ENCODE data around the gene NISCH.

NISCH gene

DNA sequence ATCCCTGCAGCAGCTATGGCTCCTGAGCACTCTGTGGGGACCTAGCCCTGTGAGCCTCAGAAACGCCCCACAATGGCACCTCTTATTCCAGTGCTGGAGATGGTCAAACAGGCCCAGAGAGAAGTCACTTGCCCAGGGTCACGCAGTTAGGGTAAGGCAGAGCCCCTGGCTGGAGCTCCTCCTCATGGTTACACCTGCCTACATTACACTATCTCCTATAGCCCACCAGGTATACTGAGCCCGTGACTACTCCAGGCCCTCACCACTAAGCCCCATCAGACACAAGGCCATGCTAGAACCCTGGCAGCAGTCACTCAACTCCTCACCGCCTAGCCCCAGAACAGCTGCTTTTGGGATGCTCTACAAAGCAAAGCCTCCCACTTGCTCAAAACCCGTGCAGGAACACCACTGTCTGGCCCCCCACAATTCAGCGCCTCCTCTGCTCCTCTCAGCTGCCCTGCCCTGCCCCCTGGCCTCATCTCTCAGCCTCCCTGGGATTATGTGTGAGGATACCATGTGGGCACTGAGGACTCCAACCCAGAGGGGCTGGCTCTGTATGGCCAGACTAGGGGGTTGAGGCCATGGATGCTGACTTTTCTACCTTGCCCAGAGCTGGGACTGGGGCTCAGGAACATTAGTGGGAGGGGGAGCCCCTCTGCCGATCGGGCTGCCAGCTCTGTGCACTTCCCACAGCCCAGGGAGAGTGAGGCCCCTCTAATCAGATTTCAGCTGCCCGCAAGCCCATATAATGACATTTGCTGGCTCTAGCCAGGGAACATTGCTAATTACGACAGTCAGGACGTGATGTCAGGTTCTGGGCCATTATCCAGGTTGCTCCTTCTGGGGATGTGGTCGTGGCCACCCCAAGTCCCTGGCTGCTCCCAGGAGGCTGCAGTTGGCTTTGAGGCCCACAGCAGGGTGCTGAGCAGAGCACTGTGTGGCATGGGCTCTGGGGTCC, 74.3 kb downstream of the NISCH start:
- TF ChIP-seq, protein P1, sequence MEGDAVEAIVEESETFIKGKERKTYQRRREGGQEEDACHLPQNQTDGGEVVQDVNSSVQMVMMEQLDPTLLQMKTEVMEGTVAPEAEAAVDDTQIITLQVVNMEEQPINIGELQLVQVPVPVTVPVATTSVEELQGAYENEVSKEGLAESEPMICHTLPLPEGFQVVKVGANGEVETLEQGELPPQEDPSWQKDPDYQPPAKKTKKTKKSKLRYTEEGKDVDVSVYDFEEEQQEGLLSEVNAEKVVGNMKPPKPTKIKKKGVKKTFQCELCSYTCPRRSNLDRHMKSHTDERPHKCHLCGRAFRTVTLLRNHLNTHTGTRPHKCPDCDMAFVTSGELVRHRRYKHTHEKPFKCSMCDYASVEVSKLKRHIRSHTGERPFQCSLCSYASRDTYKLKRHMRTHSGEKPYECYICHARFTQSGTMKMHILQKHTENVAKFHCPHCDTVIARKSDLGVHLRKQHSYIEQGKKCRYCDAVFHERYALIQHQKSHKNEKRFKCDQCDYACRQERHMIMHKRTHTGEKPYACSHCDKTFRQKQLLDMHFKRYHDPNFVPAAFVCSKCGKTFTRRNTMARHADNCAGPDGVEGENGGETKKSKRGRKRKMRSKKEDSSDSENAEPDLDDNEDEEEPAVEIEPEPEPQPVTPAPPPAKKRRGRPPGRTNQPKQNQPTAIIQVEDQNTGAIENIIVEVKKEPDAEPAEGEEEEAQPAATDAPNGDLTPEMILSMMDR (IDR thresholded peaks at IDR 0.05; ENCODE audit: extremely low read depth, insufficient read depth, missing control alignments) = no peak
- in situ Hi-C loops (cut with MboI; ENCODE audit: low pct_unique_long_range_greater_than_20kb, low sequenced_read_pairs, unreplicated experiment) = no loop called here
- DNase-seq (ENCODE audit: low spot score) = no peak

DNA sequence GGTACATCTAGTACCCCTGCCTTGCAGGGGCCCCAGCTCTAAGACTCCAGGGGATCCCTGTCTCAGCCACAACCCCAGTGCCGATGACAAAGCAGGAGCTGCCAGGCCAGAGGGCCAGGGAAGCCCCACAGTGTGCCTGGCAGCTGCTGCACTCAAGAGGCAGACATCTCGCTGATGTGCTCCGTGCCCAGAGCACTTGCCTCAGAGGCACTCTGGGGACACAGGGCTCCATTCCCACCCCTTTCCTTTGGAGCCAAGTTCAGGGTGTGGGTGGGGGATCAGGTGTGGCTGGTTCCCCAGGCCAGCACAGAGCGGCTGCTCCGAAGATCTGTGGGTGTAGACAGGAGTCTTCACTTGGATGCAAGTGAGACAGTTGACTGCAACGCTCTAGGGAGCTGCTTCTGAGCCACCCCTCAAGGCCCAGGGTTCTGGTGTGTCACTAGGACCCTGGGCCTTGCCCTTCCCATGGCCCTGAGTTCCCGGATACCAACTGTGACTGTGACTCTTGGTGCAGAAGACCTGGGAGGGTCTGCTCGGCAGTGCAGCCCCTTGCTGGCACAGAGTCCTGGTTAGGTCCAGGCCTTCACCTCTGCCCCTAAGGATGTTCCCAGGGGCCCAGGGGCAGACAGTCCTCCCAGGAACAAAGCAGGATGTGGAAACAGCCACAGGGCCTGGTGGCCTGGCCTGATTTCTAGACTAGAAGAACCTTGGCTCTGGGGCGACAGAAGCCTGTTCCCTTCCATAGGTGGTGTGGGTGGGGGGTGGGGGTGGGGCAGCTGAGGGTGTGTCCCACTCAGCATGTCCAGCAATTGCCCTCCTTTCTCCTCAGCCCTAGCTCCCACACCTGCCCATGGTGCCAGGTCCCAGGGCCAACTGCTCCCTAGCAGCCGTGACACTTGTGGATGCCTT, 75.8 kb downstream of the NISCH start:
- TF ChIP-seq, protein P1 (IDR thresholded peaks at IDR 0.05; ENCODE audit: extremely low read depth, insufficient read depth, missing control alignments) = no peak
- DNase-seq (ENCODE audit: low spot score) = peak; percentile 17
- in situ Hi-C loops (cut with MboI; ENCODE audit: low pct_unique_long_range_greater_than_20kb, low sequenced_read_pairs, unreplicated experiment) = no loop called here

DNA sequence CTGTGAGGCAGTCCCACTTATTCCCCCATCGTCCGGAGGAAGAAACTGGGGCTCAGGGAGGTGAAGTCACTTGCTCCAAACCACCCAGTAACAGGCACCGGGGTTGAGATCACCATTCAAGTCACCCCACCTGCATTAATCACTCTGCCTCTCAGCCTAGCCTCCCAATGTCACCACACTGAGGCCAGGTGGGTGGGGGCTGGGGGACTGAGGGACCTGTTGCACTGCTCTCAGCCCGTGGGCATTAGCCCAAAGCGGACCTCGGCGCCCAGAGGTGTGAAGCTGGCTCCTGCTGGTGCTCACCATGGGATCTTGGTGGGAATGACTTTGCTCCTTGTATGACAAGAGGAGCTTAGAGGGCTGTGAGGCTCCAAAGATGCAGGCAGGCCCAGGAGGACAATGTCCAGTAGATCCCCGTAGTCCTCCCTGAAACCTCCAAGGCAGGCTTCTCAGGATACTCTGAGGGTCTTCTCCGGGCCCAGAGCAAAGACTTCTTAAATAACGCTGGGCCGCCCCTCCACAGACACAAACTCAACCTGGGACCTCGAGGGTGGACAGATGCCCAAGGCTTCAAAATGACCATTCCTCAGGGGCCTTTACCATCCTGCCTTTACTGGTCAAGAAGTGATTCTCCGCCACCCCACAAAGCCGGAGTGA, 76.6 kb downstream of the NISCH start:
- DNase-seq (ENCODE audit: low spot score) = peak; percentile 14
- TF ChIP-seq, protein P1 (IDR thresholded peaks at IDR 0.05; ENCODE audit: extremely low read depth, insufficient read depth, missing control alignments) = no peak
- in situ Hi-C loops (cut with MboI; ENCODE audit: low pct_unique_long_range_greater_than_20kb, low sequenced_read_pairs, unreplicated experiment) = no loop called here

DNA sequence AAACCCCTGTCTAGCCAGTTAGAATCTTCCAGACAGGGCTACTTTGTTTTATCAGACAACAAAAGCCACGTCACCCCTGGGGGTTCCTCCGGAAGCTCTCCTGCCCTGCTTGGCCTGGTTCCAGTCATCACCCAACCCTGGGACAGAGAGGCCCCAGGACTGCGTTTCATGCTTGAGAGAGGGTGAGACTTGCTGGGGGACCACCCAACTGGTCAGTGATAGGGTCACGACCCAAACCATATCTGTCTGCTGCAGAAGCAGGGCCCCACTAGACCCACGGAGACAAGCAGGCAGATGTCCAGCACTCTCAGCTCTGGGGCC, 77.1 kb downstream of the NISCH start:
- in situ Hi-C loops (cut with MboI; ENCODE audit: low pct_unique_long_range_greater_than_20kb, low sequenced_read_pairs, unreplicated experiment) = no loop called here
- DNase-seq (ENCODE audit: low spot score) = peak; percentile 59
- TF ChIP-seq, protein P1 (IDR thresholded peaks at IDR 0.05; ENCODE audit: extremely low read depth, insufficient read depth, missing control alignments) = no peak

DNA sequence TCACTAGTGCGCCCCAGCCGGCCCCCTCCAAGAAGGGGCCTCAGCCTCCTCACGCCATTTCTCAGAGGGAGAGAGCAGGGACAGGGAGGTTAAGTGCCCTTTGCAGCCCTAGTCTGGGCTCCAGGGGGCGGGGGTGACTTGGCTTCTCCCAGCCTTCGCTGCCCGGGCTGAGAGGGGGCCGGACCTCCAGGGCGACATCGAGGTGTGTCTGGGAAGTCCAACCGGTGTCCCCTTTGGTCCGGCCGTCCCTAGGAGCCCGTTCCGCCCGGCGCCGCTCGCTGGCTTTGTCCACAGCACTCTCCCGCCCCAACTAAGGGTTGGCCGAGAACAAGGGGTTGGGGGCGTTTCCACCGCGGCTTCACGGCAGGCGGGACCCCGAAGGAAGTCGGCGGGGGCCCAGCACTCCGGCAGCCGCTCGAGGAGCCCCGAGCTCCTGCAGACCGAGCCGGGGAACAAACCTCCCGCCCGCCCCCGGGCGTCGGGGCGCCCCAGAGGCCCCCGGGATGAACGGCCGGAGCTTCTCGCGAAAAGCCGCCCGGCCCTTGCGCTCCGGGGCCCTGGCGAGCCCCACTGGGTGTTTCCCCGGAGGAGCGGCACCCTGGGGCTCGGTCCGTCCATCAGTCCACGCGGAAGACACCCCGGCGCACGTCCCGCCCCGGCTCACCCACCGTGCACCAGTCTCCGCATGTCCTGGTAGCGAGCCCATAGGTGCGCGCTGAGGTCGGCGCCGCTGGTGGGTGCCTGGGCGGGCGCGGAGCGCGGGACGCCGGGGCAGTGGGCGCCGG, 77.6 kb downstream of the NISCH start:
- DNase-seq (ENCODE audit: low spot score) = peak; percentile 71
- TF ChIP-seq, protein P1 (IDR thresholded peaks at IDR 0.05; ENCODE audit: extremely low read depth, insufficient read depth, missing control alignments) = no peak
- in situ Hi-C loops (cut with MboI; ENCODE audit: low pct_unique_long_range_greater_than_20kb, low sequenced_read_pairs, unreplicated experiment) = no loop called here

Data from GM13977 (cell line).